GM23248 (cell line): ENCODE results near the gene EMC10. TPM values are rescaled to one million over a fixed set of nuclear protein-coding genes. Genes with fewer than 3 reads are reported as not detected.

Experiments
- DNase-seq: peaks from one replicate; pipeline ENCODE4 v3.0.0-alpha.2; 2015
- H2AFZ ChIP-seq: fragments of 200-600 bp; sonication (generic); 2 replicates; pipeline ENCODE4 v1.6.1; 2016; ENCODE audit warnings: antibody characterized with exemption
- H3F3A ChIP-seq: fragments of 200-600 bp; sonication (generic); 2 replicates; pipeline ENCODE4 v1.6.1; 2016; ENCODE audit warnings: mild to moderate bottlenecking, antibody characterized with exemption, mixed run types; ENCODE audit not compliant: insufficient read depth
- H3K27ac ChIP-seq: fragments of 200-600 bp; sonication (generic); 2 replicates; pipeline ENCODE4 v1.5.1; 2016; ENCODE audit warnings: mild to moderate bottlenecking
- H3K27me3 ChIP-seq: fragments of 200-600 bp; sonication (generic); replicated peaks from 2 replicates; pipeline ENCODE4 v1.6.1; 2016; ENCODE audit warnings: mild to moderate bottlenecking; ENCODE audit not compliant: insufficient read depth
- H3K36me3 ChIP-seq: fragments of 200-600 bp; sonication (generic); 2 replicates; pipeline ENCODE4 v1.6.1; 2016; ENCODE audit warnings: low read depth, mild to moderate bottlenecking
- H3K4me1 ChIP-seq: fragments of 200-600 bp; sonication (generic); 2 replicates; pipeline ENCODE4 v1.6.1; 2016; ENCODE audit warnings: mild to moderate bottlenecking; ENCODE audit not compliant: insufficient read depth
- H3K4me2 ChIP-seq: fragments of 200-600 bp; sonication (generic); one replicate; pipeline ENCODE4 v1.6.1; 2016; ENCODE audit warnings: mild to moderate bottlenecking; ENCODE audit not compliant: unreplicated experiment
- H3K4me3 ChIP-seq: fragments of 200-600 bp; sonication (generic); 2 replicates; pipeline ENCODE4 v1.5.1; 2016; ENCODE audit warnings: mild to moderate bottlenecking
- H3K79me2 ChIP-seq: fragments of 200-600 bp; sonication (generic); 2 replicates; pipeline ENCODE4 v1.6.1; 2016; ENCODE audit warnings: mild to moderate bottlenecking; ENCODE audit not compliant: insufficient read depth
- H3K9ac ChIP-seq: fragments of 200-600 bp; sonication (generic); 2 replicates; pipeline ENCODE4 v1.6.1; 2016; ENCODE audit warnings: mild to moderate bottlenecking
- H3K9me2 ChIP-seq: fragments of 200-600 bp; sonication (generic); 2 replicates; pipeline ENCODE4 v1.6.1; 2016; ENCODE audit warnings: mixed run types, mild to moderate bottlenecking, moderate library complexity; ENCODE audit not compliant: insufficient read depth
- H3K9me3 ChIP-seq: fragments of 200-600 bp; sonication (generic); one replicate; pipeline ENCODE4 v1.6.1; 2017; ENCODE audit warnings: low read depth
- H4K20me1 ChIP-seq: fragments of 200-600 bp; sonication (generic); 2 replicates; pipeline ENCODE4 v1.6.0; 2016; ENCODE audit not compliant: insufficient read depth
- EZH2 ChIP-seq: fragments of 200-600 bp; sonication (generic); IDR thresholded peaks from 2 replicates; pipeline ENCODE4 v1.6.1; 2018; ENCODE audit warnings: antibody characterized with exemption, mild to moderate bottlenecking; ENCODE audit not compliant: insufficient read depth, poor library complexity, severe bottlenecking
- EZH2phosphoT487 ChIP-seq: fragments of 200-600 bp; sonication (generic); IDR thresholded peaks from 2 replicates; pipeline ENCODE4 v1.6.1; 2018; ENCODE audit warnings: antibody characterized with exemption, moderate library complexity, mild to moderate bottlenecking, low read depth; ENCODE audit not compliant: insufficient read depth
- WGBS, 2 experiments: methylation state at CpG; one replicate each; pipeline ENCODE4 v1.1.6; 2015 to 2017; ENCODE audit warnings: low lambda C conversion rate in 2 of 2, low coverage in 1 of 2; ENCODE audit errors: missing lambda C conversion rate in 2 of 2; 5-methylcytosine and 5-hydroxymethylcytosine counted together
- in situ Hi-C: fragments of 300-500 bp; cut with MboI; formaldehyde crosslinking; loops from 2 replicates; pipeline ENCODE4 v1.15.0; 2020
- polyA plus RNA-seq: library from polyadenylated mRNA; unstranded; fragments of >200 nt; fragmentation: Nextera tagmentation; extraction: Ambion mirVana; gene quantifications from 2 replicates; pipeline ENCODE4 v1.2.1, GENCODE V29; 2016
- total RNA-seq: library from RNA; depleted of rRNA; stranded (reverse); fragments of >200 nt; shearing (Covaris generic); gene quantifications from 2 replicates; pipeline ENCODE4 v1.2.3, GENCODE V29; 2014; rRNA removed

EMC10 gene
- 92.7 and 96.6 TPM in 2 replicates for total RNA-seq
- 7.2 and 7.7 TPM in 2 replicates for polyA plus RNA-seq

- Histone ChIP-seq H3K9ac (peak within 1 kb of the TSS; percentile 77), H3K9me2 (no peaks in the 10 kb centered on the region), H3K79me2 (no peaks in the 10 kb centered on the region), H3K27ac (no peak within 1 kb of the TSS), H3K4me1 (no peaks in the 10 kb centered on the region), H3K4me2 (peak within 1 kb of the TSS; percentile 79), H3K4me3 (peak within 1 kb of the TSS; percentile 83), H3F3A (no peaks in the 10 kb centered on the region), H3K27me3 (no peaks in the 10 kb centered on the region), H3K9me3 (no peaks in the 10 kb centered on the region), H4K20me1 (no peaks in the 10 kb centered on the region), H3K36me3 (no peaks in the 10 kb centered on the region), H2AFZ (peak within 1 kb of the TSS; percentile 98)
- in situ Hi-C loops: no loop called here
- WGBS, 2 experiments: 2 to 5% methylated on average over 52 to 58 of the region's 58 CpGs
- peak; percentile 89 for DNase-seq
- TF ChIP-seq EZH2phosphoT487: no peak
- TF ChIP-seq EZH2: no peak
Measured at GRCh38 chr19:50476224-50476906, at the start of gene EMC10, which contains the start of gene GARIN5A. TSS of gene EMC10 (plus strand) at chr19:50476507. CDS start at chr19:50476545, 38 bp downstream. TSS of gene GARIN5A (minus strand) at chr19:50476848. CDS start at chr19:50476388, 460 bp downstream.

GRCh38 chr19:50427318-50427925 is 48.9 kb upstream of the EMC10 start:
- H2AFZ ChIP-seq: 0 out of 2 replicates have a peak overlapping the region, but pooled peaks have one; percentile 53
- in situ Hi-C loops: no loop called here

GRCh38 chr19:50427997-50428425 is 48.3 kb upstream of the EMC10 start:
- peak overlapping the region; percentile 53 for H2AFZ ChIP-seq
- H3K9me2 ChIP-seq: no peaks in the 10 kb centered on the region
- in situ Hi-C loops: no loop called here
- peak overlapping the region; percentile 16 for H3K4me2 ChIP-seq
- H3K79me2 ChIP-seq: no peaks in the 10 kb centered on the region
- no peak overlapping the region for H3K27ac ChIP-seq
- 9 to 15% methylated on average over 28 to 34 of the region's 38 CpGs for WGBS, 2 experiments
- no peaks in the 10 kb centered on the region for H3K9me3 ChIP-seq
- H4K20me1 ChIP-seq: no peaks in the 10 kb centered on the region
- H3K4me3 ChIP-seq: peak overlapping the region; percentile 40
- peaks cover 27% of the 10 kb centered on the region for H3K27me3 ChIP-seq
- H3K36me3 ChIP-seq: no peaks in the 10 kb centered on the region
- H3K9ac ChIP-seq: no peak overlapping the region
- H3F3A ChIP-seq: no peaks in the 10 kb centered on the region
- no peaks in the 10 kb centered on the region for H3K4me1 ChIP-seq
- TF ChIP-seq EZH2: no peak
- no peak for TF ChIP-seq EZH2phosphoT487
- DNase-seq: peak; percentile 73

More at GRCh38 chr19:50427318-50427925, 48.9 kb upstream of the EMC10 start:
- Histone ChIP-seq H3K4me1 (no peaks in the 10 kb centered on the region), H3K4me2 (peak overlapping the region; percentile 16), H3K4me3 (no peak overlapping the region), H3K79me2 (no peaks in the 10 kb centered on the region), H3K36me3 (no peaks in the 10 kb centered on the region), H3K9me2 (no peaks in the 10 kb centered on the region), H3K9ac (no peak overlapping the region), H3F3A (no peaks in the 10 kb centered on the region), H3K9me3 (no peaks in the 10 kb centered on the region), H3K27me3 (peaks cover 21% of the 10 kb centered on the region), H4K20me1 (no peaks in the 10 kb centered on the region), H3K27ac (no peak overlapping the region)
- no peak for DNase-seq
- WGBS, 2 experiments: 75 to 80% methylated on average over 24 to 26 of the region's 26 CpGs
- TF ChIP-seq EZH2phosphoT487 (no peak), EZH2 (no peak)

- DNase-seq: no peak
- Histone ChIP-seq H3K9ac (no peak overlapping the region), H4K20me1 (no peaks in the 10 kb centered on the region), H3K27ac (no peak overlapping the region), H3K9me2 (no peaks in the 10 kb centered on the region), H3K27me3 (peaks cover 34% of the 10 kb centered on the region), H3K4me2 (no peak overlapping the region), H3K36me3 (no peaks in the 10 kb centered on the region), H3K79me2 (no peaks in the 10 kb centered on the region), H3F3A (no peaks in the 10 kb centered on the region), H3K4me3 (no peak overlapping the region), H3K4me1 (no peaks in the 10 kb centered on the region), H2AFZ (no peak overlapping the region), H3K9me3 (no peaks in the 10 kb centered on the region)
- 52 to 53% methylated on average over 7 of the region's 7 CpGs for WGBS, 2 experiments
- in situ Hi-C loops: no loop called here
- TF ChIP-seq EZH2 (no peak), EZH2phosphoT487 (no peak)
Measured at GRCh38 chr19:50428772-50429463, 47.4 kb upstream of the EMC10 start.
